ENCODE measurements around the gene ANKS3.

Gene ANKS3

DNA sequence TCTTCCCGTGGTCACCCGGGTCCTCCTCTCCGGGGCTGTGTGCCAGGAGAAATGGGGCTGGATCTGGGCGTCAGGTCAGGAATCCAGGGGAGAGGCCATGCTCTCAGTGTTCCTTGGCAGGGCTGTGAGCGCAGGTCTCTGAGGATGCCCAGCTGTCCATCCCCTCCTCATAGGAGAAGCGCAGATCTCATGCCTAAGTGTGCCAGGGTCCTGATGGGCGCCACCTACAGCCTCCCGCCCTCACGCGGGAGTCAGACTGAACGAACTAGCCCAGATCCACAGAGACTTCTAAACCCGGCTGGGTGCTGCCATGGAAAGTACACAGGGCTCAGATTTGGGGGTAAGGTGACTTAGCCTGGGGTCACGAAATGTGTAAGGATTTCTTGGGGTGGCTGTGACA, 85.2 kb downstream of the ANKS3 start:
- DNase-seq (ENCODE audit: low read depth) = no peak

DNA sequence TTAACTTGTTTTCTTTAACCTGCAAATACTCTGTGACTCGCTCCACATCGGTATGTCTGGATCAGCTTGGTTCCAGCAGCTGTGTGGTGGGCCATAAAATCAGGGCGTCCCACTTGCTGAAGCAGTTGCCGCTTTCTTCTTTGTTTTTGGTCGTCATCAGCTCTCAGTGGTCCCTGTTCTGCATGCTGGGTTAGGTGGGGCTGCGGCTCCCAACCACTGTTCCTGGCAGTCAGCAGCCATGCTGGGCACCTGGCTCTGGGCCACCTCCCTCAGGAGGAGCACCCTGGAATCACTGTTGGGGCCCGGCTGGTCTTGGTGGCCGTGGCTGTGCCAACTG, 86.5 kb downstream of the ANKS3 start:
- DNase-seq (ENCODE audit: low read depth) = no peak

DNA sequence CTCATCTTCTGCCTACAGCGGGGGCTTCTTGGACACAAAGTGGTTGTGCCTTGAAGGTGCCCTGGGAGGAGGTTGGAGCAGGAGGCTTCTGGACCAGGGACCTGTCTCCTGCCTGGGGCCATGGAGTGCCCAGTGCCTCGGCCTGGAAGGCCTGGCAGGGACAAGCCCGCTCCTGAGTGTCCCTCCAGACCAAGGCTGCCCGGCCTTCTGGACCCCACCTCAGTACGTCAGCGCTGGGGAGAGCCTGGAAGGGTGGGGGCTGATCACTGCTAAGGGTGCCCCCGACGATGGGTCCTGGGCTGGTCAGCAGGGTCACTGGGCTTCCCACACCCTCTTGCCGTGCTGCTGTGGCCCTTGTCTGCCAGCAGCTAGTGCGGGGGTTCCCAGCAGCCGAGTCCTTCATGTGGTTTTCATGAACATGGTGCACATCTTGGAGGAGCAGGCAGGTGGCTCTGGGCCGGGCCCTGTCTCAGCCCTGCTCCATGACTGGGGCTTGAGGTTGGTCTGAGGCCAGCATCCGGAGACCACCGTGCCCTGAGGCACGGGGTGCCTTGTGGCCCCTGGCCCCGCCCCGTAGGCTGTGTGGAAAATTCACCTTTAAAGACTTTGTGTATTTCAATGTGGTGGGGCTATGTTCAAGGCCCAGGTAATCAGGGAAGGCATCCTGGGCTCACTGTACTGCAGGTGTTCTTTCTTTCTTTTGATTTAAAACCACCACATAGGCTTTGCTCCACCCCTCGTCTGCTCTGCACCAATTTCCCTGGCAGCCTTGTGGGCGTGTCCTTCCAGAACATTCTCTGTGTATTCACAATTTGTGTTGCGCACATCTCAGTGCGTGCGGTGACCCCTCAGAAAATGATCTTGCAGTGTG, 87.1 kb downstream of the ANKS3 start:
- DNase-seq (ENCODE audit: low read depth) = no peak

Measured in fibroblast of the conjunctiva (primary cell).